H1 (cell line): Measurements from ENCODE around the gene ANKRD13B.

Experiments used
- EP300 ChIP-seq, 2 experiments: IDR thresholded peaks; 1 replicate in 1 of 2; 2 replicates in 1 of 2; pipeline ENCODE4 v1.6.1; 2011 to 2012; ENCODE audit warnings: low read depth in 2 of 2, low read length in 2 of 2, mild to moderate bottlenecking in 2 of 2, borderline replicate concordance in 1 of 2, inconsistent platforms in 1 of 2, moderate library complexity in 1 of 2
- EZH2 ChIP-seq: fragments of 200-600 bp; sonication (generic); IDR thresholded peaks from 2 replicates; pipeline ENCODE4 v1.7.1; 2012; ENCODE audit warnings: low read depth, mild to moderate bottlenecking, moderate library complexity, low read length, inconsistent platforms; ENCODE audit not compliant: severe bottlenecking
- FOSL1 ChIP-seq: IDR thresholded peaks from 2 replicates; pipeline ENCODE4 v1.6.1; 2011; ENCODE audit warnings: mild to moderate bottlenecking, low read depth, low read length, moderate library complexity; ENCODE audit not compliant: insufficient read depth
- JUN ChIP-seq: IDR thresholded peaks from 2 replicates; pipeline ENCODE4 v1.6.1; 2011; ENCODE audit warnings: low read depth, mild to moderate bottlenecking, improper control_type of control experiment, low read length
- KDM1A ChIP-seq: fragments of 200-600, 300-600 bp; sonication (generic); IDR thresholded peaks from 2 replicates; pipeline ENCODE4 v1.7.1; 2016; ENCODE audit warnings: mild to moderate bottlenecking, low read length, borderline replicate concordance
- KDM5A ChIP-seq: fragments of 200-600 bp; IDR thresholded peaks from 2 replicates; pipeline ENCODE4 v1.7.1; 2012; ENCODE audit warnings: mild to moderate bottlenecking, low read length, inconsistent platforms, mixed read lengths
- POLR2A ChIP-seq, 2 experiments: IDR thresholded peaks; 1 replicate in 1 of 2; 2 replicates in 1 of 2; pipeline ENCODE4 v1.6.1; 2011; ENCODE audit warnings: low read depth in 2 of 2, low read length in 2 of 2, mild to moderate bottlenecking in 2 of 2; ENCODE audit errors: control extremely low read depth in 1 of 2
- SIN3A ChIP-seq, 2 experiments: IDR thresholded peaks in 1 of 2; conservative IDR thresholded peaks in 1 of 2; 2 replicates each; pipeline ENCODE4 v1.6.1; 2011 to 2012; ENCODE audit warnings: low read length in 2 of 2, improper control_type of control experiment in 1 of 2, low read depth in 1 of 2, mild to moderate bottlenecking in 1 of 2
- SP2 ChIP-seq: IDR thresholded peaks from 2 replicates; pipeline ENCODE4 v1.6.1; 2012; ENCODE audit warnings: mild to moderate bottlenecking, low read length, inconsistent platforms
- TBP ChIP-seq: IDR thresholded peaks from 2 replicates; pipeline ENCODE4 v1.6.1; 2011; ENCODE audit warnings: low read depth, low read length, improper control_type of control experiment
- ZNF274 ChIP-seq: IDR thresholded peaks from 2 replicates; pipeline ENCODE4 v1.7.0; 2012; ENCODE audit warnings: low read length, borderline replicate concordance; ENCODE audit errors: extremely low read depth
- TF ChIP-seq, protein P1 (sequence below): IDR thresholded peaks from 2 replicates; pipeline ENCODE4 v1.6.1; 2012; ENCODE audit warnings: low read length, inconsistent platforms
- TF ChIP-seq, protein P2 (sequence below), 3 experiments: IDR thresholded peaks; 1 replicate in 2 of 3; 2 replicates in 1 of 3; pipeline versions ENCODE4 v1.5.1 to v1.6.1; 2011; ENCODE audit warnings: low read length in 3 of 3, mild to moderate bottlenecking in 3 of 3, inconsistent platforms in 2 of 3, low read depth in 1 of 3, moderate library complexity in 1 of 3; ENCODE audit not compliant: insufficient read depth in 1 of 3; ENCODE audit errors: control extremely low read depth in 1 of 3

DNA sequence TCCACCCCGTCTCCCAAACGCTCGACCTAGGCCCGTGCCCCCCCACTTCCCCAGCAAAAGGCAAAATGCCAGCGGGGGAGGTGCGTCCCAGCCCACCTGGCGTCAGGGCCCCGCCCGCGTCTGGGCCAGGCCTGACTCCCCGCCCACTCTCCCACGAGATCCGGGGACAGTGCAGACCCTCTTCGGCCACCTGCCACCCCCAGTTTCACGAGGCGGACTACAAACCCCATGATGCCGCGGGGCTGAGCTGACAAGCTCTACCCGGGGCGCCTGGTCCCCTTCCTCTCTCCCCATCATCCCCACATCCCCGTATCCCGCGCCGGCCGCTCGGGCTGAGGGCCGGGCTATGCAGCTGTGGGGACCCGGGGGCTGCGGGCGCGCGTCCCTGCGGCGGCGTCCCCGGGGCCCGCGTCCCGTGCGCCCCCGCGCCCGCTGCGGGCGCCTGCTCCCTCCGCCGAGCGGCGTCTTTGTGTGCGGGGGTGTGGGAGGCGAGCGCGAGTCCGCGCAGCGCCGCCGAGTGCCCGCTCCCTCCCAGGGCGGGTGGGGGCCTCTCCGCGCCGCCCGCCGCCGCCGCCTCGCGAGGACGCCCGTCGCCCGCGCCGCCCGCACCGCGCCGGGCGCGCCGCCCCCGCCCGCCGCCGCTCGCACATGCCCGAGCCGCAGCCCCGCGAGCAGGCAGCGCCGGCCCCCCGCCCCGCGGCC lies at the start of gene ANKRD13B:
- TF ChIP-seq, protein P1, sequence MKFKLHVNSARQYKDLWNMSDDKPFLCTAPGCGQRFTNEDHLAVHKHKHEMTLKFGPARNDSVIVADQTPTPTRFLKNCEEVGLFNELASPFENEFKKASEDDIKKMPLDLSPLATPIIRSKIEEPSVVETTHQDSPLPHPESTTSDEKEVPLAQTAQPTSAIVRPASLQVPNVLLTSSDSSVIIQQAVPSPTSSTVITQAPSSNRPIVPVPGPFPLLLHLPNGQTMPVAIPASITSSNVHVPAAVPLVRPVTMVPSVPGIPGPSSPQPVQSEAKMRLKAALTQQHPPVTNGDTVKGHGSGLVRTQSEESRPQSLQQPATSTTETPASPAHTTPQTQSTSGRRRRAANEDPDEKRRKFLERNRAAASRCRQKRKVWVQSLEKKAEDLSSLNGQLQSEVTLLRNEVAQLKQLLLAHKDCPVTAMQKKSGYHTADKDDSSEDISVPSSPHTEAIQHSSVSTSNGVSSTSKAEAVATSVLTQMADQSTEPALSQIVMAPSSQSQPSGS, result no peak
- no peak for TF ChIP-seq ZNF274
- TF ChIP-seq JUN, result no peak
- TF ChIP-seq EZH2, result no peak
- TF ChIP-seq, protein P2, sequence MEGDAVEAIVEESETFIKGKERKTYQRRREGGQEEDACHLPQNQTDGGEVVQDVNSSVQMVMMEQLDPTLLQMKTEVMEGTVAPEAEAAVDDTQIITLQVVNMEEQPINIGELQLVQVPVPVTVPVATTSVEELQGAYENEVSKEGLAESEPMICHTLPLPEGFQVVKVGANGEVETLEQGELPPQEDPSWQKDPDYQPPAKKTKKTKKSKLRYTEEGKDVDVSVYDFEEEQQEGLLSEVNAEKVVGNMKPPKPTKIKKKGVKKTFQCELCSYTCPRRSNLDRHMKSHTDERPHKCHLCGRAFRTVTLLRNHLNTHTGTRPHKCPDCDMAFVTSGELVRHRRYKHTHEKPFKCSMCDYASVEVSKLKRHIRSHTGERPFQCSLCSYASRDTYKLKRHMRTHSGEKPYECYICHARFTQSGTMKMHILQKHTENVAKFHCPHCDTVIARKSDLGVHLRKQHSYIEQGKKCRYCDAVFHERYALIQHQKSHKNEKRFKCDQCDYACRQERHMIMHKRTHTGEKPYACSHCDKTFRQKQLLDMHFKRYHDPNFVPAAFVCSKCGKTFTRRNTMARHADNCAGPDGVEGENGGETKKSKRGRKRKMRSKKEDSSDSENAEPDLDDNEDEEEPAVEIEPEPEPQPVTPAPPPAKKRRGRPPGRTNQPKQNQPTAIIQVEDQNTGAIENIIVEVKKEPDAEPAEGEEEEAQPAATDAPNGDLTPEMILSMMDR (IDR thresholded peaks at IDR 0.05; ENCODE audit: control extremely low read depth in 1 of 3, insufficient read depth in 1 of 3, low read depth in 1 of 3, low read length in 3 of 3), result no peak
- no peak for TF ChIP-seq POLR2A (IDR thresholded peaks at IDR 0.05; ENCODE audit: control extremely low read depth in 1 of 2, low read depth in 2 of 2, low read length in 2 of 2)
- TF ChIP-seq TBP, result no peak
- TF ChIP-seq KDM5A, result no peak
- no peak for TF ChIP-seq KDM1A
- no peak for TF ChIP-seq FOSL1
- peak in 1 of 2 experiments; percentile 36; a peak in 1 of 4 replicates for TF ChIP-seq SIN3A (conservative IDR thresholded peaks at IDR 0.05 in 1 of 2, IDR thresholded peaks at IDR 0.05 in 1 of 2; ENCODE audit: low read depth in 1 of 2, low read length in 2 of 2)
- no peak for TF ChIP-seq SP2
- TF ChIP-seq EP300 (IDR thresholded peaks at IDR 0.05; ENCODE audit: borderline replicate concordance in 1 of 2, low read depth in 2 of 2, low read length in 2 of 2), result no peak
